Stimulated activated CD4-positive, alpha-beta T cell treated with anti-CD3 and anti-CD28 coated beads, Interleukin-15, amount 100 ng/mL, for 48 hours (primary cell): ENCODE results near the gene AFAP1.

Source experiments
- DNase-seq, 2 donors: peaks; one replicate each; pipeline ENCODE4 v3.0.0-alpha.2; 2020; ENCODE audit warnings: low read depth in 2 of 2

AFAP1 gene

DNA sequence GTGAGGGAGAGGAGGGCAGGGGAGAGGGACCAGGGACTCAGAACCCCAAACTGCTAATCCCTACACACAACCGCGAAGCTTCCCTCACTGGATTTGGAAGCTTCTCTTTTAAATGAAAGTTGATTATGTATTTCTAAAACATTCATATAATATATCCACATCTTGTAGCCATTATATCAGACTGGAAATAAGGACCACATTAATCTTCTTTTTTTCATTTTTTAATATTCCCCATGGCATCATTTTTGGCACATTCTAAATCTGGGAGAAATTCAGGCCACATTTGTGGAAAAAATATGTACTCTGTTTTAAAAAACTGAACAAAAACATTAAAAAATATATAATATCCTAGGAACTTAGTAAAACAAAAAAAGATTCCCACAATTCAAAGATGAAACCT lies 97.8 kb downstream of the AFAP1 start:
- DNase-seq, result no peak

DNA sequence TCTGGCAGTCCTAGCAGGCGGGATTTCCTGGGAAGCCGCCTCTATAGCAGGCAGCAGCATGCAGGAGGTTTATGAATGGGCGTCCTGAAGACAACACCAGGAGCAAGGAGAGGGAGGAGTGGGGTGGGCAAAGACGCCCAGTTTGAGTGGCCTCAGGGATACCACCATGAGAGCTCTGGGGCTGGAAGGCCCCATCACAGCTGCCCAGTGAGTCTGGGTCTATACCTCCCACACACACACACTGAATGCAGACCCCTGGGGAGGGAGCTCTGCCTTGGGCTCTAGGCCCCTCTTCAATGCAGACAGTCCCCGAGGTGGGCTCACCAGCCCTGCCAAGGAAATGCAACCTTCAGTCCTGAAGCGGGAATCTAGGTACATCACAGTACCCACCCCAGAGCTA lies 98.6 kb downstream of the AFAP1 start:
- no peak for DNase-seq

DNA sequence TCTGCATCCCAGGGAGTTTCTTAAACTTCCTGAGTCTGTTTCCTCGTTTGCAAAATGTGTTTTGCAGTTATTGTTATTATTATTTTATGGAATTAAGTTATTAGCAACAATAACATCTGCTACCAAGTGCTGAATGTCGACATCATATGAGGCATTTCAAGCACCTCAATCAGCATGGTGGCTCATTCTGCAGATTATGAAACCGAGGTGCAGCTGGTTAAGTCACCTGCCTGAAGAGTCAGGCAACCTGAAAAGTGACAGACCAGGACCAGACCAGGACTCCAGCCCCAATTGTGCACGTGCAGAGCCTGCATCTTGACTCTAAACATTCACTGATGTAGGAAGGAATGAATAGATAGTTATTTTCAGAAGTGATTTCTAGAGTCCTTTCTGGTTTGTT lies 99.8 kb downstream of the AFAP1 start:
- DNase-seq, result no peak

DNA sequence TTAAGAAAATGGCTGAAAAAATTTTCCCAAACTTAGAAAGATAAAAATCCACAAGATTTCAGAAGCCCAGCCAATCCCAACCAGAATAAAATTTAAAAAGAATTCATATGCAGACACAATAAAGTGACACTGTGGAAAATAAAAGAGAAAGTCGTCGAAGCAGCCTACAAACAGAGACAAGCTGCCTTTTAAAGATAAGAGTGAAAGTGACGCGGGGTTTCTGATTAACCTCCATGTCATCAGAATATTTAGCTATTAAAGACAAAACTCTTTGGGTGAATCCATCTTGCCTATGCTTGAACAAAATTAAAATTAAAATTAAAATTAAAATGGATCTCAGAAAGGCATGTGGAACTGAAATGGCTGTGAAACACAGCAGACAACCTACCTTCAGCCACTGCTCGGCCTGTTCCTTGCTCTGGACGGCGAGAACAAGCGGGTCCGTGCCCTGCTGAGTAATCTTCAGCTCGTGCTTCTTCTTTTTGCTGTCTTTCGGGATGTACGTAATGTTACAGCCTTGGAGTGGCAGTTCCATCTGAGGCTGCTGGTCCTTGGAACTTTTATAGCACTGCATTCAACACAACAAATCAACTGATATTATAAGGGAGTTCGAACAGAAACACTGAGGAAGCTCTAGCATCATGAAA lies 101.4 kb downstream of the AFAP1 start:
- no peak for DNase-seq

DNA sequence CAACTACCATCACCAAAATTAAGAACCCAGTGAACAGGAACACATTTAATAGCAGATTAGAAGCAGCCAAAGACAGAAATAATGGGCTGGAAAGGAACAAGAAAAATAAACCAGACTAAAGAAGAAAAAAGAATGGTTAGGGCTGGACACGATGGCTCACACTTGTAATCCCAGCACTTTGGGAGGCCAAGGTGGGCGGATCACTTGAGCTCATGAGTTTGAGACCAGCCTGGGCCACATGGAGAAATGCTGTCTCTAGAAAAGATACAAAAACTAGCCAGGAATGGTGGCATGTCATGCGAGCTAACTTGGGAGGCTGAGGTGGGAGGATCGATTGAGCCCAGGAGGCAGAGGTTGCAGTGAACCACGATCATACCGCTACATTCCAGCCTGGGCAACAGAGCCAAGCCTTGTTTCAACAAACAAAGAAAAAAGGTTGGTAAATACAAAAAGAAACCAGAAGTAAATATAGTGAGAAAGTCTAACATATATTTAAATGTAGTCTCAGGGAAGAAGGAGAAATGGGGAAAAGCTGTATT lies 102.0 kb downstream of the AFAP1 start:
- DNase-seq, result no peak

DNA sequence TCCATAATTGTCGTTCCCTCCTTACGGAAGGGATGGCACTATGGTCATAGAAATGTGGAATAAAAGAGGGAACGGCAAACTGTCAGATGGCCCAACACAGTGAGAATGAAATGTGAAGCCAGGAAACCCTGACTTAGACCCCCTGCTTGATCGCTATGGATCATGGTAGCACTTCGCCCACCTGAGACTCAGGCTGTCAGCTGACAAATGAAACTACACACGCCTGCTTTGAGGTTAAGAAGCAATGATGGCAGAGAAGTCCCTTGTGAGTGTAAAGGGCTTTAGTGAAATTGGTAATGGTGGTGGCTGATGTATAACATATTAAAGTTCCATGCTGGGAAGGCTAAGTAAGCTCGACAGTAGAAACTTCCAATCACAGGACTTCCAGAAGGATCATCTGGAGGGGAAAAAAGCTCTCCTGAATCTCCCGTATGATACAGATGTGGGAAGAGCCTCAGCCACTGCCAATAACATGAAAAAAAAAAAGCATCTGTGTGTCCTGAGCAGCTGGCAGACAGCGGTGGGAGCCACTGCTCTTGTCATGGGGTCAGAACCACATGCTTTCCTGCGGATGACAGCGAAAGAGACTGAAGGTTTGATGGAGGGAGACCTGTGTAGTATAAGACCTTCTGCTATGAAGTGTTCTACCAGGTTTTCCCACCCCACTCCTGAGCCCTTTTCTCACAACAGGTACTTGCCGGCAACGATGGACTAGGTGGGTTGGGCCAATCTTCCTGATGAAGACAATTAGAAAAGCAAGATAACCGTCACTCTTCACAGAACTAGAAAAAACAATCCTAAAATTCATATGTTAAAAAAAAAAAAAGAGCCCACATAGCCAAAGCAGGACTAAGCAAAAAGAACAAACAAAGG lies 107.6 kb downstream of the AFAP1 start:
- no peak for DNase-seq

DNA sequence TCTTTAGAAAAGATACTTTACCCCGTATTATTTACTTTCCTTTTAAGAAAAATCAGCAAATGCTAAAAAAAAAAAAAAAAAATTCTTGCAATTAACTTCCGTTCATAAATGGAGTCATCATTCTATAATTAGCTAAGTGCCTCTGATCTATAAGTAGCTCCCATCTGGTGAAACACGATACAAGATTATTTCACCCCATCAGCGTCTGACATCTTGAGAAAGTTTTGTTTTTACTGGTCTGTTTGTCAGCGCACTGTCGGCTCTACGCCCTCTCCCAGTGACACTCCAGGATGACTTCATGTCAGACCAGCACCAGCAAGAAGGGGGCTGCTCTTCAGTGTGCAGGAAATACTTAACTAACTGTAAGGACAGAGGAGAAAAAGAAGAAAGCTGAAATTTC lies 108.3 kb downstream of the AFAP1 start:
- no peak for DNase-seq

DNA sequence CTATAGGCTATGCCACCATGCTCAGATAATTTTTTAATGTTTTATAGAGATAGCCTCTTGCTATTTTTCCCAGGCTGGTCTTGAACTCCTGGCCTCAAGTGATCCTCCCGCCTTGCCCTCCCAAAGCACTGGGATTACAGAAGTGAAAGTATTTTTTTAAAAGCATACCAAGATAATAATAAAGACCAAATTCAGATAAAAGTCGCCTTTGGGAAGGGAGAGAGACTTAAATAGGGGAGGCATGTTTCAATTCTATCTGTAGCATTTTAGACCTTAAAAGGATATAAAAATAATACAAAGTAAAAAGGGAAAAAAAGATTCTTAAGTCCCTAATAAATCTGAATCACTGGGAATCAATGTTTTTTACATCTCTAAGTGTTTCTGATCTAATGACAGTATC lies 108.9 kb downstream of the AFAP1 start:
- no peak for DNase-seq

DNA sequence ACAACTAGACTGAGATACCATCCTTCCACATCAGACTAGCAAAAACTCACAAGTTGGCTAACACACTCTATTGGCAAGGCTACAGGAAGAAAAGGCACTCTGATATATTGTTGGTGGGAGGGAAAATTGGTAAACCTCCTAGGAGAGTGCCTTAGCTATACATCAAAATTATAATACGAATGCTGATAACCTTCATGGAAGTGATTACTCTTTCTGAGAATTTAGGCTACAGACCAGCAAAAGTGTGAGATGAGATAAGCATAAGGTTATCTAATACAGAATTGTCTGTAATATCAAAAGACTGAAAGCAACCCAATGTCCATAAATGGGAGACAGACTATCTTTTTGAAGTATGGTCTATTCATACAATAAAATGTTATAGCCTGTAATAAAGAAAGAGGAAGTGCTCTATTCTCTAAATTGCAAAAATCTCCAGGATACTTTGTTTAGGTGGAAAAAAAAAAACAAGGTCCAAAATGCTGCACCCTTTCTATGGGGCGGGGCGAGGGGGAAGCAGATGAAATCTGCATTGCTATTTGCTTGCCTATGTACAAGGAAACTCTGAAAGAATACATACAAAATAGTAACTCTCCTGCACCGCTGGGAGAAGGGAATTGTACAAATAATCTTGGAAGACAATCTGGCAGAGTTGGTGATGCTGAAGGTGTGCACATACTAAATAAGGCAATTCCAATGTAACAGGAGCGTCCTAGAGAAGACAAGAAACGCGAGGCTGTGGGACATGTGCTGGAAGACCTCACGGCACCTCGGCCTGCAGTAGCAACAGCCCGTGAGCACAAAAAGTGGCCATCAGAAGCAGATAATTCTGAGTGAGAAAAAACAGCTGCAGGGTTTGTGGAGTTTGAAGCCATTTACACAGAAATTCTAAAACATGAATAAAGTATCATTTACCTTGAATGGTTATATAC lies 109.7 kb downstream of the AFAP1 start:
- DNase-seq, result no peak

DNA sequence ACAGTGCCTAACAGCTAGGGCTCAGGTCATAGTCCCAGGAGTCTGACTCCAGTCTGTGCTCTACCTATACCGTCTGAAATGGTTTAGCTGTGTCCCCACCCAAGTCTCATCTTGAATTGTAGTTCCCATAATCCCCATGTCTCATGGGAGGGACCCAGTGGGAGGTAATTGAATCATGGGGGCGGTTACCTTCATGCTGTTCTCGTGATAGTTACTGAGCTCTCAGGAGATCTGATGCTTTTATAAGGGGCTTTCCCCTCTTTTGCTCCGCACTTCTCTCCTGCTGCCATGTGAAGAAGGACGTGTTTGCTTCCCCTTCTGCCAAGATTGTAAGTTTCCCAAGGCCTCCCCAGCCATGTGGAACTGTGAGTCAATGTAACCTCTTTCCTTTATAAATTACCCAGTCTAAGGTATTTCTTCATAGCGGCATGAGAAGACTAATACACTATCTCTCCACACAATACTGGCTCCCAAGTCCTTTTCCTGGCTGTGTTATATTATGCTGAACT lies 110.8 kb downstream of the AFAP1 start:
- no peak for DNase-seq

DNA sequence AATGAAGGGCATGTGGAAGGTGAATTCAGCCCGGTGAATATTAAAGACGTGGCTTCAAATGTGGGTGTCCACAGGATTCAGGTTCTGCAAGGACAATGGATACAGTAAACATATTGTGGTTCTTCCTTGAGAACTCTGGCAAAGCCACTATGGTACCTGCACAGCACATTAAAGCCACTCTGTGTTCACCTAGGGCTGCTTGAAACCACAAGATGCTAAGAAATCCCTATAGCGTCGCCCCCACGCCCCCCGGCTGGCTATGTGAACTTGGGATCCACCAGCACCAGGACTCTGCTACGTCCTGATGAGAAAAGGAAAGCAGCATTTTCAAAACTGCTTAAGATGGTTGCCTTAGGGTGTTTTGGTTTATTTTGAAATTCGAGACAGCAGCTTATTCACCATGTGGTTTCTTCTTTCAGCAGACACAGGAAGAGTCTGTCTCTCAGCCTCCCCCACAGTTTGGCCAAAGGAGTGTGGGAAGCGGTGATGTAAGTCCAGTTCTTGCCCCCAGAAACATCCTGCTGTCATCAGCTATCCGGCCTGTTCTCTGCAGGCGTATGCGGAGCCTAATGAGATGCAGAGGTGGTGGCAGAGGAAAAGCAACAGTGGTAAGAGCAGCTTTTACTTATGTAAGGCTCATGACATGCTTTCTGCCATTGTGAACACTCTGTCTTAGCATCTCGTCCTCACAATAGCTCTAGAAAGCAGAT lies 111.5 kb downstream of the AFAP1 start:
- DNase-seq, result peak in 1 of 2 donors; percentile 37

DNA sequence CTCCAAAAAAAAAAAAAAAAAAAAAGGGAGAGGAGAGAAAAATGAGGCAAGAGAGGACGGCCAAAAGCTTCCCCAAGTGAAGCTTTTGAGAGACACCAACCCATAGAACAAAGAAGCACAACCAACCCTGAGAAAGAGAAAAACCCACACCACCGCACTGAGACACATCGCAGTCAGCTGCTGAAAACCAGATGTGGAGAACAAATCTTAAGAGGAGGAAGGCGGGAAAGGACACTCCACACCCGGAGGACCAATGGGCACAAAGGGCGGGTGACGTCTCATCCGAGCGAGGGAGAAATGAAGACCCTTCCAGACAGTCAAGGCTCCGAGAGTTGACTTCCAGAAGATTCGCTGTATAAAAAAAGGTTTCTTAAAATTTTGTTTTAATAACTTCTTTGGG lies 112.1 kb downstream of the AFAP1 start:
- DNase-seq, result no peak

DNA sequence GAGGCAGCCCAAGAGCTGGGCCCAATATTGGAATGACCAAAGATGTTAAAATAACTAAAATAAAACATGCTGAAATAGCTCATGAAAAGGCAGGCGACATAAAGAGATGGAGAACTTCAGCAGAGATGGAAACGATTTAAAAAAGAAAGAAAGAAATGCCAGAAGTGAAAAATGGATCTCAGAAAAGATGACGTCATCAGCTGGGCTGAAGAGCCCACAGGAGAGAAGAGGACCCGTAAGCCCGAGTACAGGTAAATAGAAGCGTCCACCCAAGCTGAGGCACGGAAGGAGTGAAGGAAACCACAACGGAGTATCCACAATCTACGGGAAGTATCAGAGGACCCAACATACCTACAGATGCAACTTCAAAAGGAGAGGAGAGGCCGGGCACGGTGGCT lies 112.8 kb downstream of the AFAP1 start:
- no peak for DNase-seq

DNA sequence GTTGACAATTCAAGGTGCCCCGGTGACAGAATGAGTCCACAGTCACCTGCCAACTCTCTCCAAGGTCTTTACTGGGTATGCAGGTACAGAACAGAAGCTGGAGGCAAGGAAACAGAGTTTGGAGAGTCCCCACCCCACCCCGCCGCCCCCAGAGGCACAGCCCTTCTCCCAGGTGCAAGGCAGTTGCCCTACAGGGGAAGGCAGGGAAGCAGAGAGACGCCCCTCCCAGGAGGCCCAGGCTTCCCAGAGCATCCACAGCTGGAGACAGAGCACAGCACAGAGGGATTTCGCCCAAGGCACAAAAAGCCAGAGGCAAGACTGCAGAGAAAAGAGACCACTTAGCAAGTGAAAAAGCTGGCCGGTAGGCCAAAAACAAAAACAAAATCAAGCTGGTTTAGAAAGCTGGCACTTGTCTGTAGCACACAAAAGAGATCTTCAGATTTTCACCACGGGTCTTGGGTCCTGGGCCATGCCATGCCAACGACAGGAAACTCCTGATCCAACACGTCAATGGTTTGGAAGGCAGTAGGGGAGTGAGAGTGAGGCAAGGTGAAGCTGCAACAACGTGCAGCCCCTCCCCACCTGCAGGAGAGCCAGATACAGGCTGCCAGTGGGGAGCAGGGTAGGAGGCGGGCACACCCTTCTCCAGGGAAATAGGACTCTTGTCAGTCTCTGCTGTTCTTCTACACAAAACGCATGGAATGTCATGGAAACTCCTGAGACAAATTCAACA lies 113.3 kb downstream of the AFAP1 start:
- DNase-seq, result no peak

DNA sequence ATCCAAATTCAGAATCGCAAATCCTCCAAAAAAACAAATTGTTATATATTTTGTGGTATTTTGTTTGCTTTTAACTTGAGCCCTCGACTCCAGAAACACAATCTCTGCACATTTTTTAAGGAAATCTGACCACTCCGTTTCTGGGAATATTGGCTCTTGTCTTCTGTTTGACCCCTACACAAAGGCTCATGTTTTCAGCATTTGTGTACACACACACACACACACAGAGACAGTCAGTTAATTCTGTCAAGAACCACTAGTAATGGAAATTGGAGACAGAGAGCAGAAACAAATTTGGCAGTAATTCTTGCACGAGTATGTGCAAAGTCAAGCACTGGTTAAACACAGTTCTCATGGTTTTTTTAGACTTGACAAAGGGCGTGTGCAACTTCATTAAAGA lies 115.4 kb downstream of the AFAP1 start:
- DNase-seq, result no peak

DNA sequence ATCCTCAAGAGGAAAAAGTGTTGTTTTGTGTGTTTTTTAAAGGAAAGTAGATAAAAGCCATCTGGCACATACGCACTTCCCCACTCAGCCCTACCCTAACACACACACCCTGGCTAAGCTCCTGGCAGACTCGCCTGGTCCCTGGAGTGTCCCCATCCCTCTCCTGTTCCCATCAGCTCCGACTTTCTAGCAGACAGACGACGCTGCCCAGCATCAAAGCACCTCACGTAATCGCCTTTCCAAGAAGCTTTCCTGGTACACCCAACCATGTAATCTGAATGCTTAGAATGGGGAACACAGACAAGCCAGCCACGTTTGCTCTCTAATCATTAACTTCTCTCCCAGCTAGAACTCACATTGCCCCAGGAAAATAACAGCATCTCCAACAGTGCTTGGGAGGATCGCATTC lies 116.2 kb downstream of the AFAP1 start:
- DNase-seq, result no peak

DNA sequence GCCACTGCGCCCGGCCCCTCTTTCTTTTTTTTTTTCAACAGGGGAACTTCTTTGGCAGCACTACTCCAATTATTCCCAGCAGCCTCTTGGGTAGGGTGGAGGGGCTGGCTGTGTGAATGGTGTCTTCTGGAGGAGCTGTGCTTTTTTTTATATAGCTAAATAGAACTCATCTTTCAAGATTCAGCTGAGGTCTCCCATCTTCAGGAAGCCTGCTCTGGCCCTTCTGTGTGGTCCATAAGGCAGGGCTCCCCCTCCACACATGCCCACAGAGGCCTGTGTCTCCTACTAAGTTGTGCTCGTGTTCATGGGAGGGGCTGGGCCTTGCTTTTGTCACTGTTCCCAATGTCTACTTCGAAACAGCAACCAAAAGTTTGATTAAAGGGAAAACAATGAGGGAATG lies 116.8 kb downstream of the AFAP1 start:
- no peak for DNase-seq

DNA sequence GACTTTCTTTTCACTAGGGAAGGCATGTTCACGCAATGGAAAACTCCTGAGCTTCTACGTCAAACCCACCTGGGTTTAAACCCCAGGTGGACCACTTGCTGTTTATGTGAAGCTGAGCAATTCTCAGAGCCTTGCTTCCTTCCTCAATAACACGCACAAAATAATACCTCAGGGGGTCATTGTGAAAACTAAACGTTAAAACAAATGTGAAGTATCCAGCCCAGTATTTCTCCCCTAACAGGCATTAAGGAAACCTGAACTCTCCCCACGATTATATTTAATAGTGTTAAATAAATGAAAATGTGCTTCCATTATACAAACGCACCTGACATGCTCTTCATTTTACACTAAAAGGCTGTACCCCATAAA lies 117.5 kb downstream of the AFAP1 start:
- DNase-seq, result no peak

DNA sequence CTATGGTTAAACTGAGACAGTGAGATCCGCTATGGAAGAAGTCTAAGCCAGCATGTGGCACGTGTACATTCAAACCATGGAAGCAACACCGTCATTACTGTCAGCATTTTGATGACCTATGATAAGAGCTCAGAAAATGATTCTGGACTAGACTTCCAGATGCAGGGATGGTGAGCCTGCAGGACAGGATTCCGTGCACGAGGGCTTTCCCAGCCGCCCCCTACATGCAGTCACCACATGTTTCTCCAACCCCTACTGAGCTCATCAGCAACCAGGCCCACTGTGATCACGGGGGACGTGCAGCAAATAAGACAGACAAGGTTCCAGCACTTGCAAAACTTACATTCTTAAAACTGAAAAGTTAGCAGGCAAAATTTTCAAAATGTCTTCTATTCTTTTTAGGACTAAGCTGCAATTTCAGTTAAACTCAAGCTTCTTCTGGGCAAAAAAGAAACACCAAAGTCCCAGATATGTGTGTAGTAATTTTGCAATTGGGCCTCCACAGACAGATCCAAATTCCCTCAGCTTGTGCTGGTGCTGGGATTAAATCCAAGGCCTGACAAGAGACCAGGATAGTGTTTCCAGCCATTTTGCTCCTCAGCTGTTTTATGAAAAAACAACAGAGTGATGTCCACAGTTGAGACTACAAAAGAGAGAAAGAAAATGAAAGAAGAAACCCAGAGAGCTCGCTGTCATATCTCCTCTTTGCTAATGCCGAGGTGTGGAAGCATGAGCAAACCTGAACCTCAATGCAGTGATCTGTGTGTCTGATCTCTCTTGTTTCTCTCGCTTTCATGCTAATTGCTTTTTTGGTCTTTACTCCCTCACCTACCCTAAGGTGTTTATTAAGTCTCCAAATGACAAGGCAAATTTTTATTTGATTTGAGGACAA lies 118.2 kb downstream of the AFAP1 start:
- DNase-seq, result no peak
